OCI-M2 (cell line): ENCODE results near the gene HOXA1.

ENCODE experiments used
- DNase-seq: peaks from one replicate; lab custom pipeline; 2025; ENCODE audit not compliant: unreplicated experiment; lab: John Stamatoyannopoulos, UW

The HOXA1 gene

DNA sequence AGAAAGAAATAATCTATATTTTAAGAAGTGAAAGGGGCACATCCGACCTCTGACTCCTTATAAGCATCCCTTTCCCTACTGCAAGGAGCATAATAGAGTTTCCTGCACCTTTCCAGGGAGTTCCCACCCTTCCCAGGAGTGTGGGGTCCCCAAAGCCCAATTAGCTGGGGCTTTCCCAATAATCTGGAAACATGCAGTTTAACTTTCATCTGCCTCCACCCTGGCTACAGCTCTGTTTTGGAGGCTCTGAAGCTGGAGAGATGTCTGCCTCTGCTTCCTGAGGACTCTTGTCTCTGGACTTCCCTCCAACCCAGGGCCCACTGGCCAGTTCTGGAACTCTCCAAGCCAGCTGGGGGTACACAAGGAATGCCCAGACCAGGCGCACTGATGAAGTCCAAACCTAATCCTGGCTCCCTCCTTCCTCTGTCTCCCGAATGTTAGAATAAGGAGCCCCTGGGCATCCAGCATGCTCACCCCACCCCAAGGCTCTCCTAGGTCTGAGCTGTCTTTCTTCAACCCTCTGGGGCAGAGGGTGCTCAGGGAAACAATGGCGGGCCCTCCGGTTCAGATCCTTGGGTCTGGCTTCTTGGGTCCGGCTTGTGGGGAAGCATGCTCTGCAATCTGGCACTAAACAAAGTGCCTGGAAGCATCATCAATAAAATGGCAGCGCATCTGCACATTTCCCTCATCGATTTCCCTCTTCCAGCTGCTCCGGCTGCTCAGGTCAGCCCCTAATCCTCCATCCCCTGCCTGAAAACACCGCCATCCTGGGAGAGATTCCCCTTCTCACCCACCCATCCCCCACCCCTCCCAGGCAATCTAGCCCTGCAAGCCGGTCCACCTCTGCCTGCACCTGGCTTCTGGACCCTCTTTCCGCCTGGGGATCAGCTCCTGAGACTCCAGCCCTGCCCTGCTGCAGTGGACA, 21.4 kb upstream of the HOXA1 start:
- no peak for DNase-seq

GRCh38 chr7:27116031-27116961, 20.5 kb upstream of the HOXA1 start:
- no peak for DNase-seq

GRCh38 chr7:27115221-27116026, 19.6 kb upstream of the HOXA1 start:
- no peak for DNase-seq

- no peak for DNase-seq
Observed at GRCh38 chr7:27114881-27115220, 19.1 kb upstream of the HOXA1 start.

DNA sequence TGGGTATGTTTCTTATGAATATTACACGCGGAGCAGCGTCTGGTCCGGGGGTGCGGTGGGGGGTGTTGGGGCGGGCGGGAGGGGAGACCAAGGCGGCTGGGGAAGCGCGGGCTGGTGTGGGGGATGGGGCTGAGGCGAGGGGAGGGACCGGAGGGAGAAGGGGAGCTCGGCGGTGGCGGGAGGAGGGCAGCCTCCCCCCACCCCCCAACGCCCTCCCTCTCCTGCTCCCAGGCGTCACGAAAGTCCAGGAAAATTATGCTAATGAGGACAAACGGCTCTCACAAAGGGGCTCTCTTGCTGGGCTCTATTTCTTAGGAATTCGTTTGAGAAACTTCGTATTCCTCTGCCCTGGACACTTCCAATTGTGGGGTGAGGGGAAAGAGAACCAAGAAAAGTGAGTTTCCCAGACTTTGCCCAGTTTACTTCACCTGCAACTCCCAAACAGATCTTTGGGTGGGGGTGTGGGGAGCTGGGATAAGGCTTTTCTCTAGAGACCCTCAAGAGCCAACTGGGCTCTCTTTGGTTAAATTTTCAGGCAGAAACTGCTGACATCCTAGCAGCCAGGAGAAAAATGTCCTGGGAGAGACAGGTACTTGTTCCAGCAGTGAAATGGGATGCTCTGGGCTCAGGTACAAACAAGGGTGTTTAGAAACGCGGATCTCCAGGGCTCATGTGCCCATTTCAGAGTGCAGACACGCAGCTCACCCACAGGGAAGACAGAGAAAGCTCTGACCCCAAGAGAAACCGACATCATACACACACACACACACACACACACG, 18.4 kb upstream of the HOXA1 start:
- DNase-seq: no peak

GRCh38 chr7:27112955-27113949, 17.5 kb upstream of the HOXA1 start:
- DNase-seq: no peak

DNA sequence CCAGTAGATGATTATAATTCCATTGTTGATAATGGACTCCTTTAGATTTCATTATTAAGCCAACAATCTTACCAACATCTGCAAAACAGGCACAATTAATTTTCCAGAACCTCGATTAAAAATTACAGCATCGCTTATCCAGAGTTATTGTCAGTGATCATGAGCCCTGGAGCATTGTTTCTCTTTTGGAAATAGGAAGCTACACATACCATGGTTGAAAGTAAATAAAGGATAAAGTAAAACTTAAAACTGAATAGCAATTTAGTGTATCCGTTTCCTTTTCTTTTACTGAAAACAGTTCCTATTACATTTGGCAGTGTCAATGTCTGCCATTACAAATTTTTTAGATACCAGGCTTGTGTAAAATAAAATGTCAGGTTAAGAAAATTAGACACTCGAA, 16.6 kb upstream of the HOXA1 start:
- no peak for DNase-seq

GRCh38 chr7:27111751-27112277, 16.0 kb upstream of the HOXA1 start:
- DNase-seq: no peak

DNA sequence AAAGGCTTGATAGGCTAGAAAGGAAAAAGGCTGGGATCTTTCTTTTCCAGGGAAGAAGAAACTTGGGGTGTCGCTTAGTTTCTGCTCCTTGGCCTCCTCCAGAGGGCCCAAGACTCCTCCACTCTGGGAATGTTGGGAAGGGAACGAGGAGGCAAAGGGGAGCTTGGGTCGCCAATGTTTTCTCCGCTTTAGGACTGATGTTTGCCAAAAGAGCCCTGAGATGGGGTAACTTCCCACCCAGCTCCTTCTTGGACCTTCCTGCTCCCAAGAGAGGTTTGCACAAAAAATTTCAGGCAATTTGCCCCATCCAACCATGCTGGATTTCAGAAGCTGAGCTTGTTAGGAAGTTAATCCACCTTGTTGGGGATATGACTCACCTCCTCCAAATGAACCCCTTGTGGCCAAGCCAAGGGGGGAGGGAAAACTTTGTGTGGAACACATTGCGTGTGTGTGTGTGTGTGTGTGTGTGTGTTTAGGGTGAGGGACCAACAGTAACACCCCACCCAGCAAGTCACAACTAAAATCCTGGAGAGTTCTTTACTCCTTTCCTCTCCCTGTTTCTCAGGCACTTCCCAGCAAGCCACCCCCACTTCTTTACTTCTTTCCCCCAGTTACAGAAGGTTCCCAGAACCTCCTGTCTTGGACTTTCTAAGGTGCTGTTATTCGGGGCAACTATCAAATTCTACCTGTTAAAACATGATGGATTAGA, 15.4 kb upstream of the HOXA1 start:
- no peak for DNase-seq

GRCh38 chr7:27110186-27111031, 14.6 kb upstream of the HOXA1 start:
- DNase-seq: no peak

GRCh38 chr7:27109466-27110185, 13.8 kb upstream of the HOXA1 start:
- no peak for DNase-seq

DNA sequence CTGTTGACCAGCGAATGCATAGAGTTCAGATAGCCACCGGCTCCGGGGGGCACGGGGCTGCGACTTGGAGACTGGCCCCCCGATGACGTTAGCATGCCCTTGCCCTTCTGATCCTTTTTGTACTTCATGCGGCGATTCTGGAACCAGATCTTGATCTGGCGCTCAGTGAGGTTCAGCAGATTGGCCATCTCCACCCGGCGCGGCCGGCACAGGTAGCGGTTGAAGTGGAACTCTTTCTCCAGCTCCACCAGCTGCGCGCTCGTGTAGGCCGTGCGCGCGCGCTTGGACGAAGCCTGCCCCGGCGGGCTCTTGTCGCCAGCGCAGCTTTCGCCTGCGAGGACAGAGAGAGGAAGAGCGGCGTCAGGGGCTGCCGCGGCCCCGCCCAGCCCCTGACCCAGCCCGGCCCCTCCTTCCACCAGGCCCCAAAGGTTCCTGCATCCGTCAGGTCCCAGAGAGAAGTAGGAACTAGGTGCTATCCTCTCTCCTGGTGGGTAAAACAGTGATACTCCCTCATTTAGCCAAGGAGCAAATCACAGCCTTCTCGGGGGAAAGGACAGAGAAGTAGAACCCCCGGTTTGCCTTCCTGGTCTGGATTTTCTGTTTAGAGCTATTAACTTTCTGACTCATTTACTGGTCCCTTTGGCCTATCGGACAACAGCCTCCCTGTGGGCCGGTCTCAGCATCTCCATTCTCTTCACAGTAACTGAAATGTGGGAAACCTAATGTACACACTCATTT, 12.8 kb upstream of the HOXA1 start:
- no peak for DNase-seq

- no peak for DNase-seq
Observed at GRCh38 chr7:27107391-27108381, 11.9 kb upstream of the HOXA1 start.

DNA sequence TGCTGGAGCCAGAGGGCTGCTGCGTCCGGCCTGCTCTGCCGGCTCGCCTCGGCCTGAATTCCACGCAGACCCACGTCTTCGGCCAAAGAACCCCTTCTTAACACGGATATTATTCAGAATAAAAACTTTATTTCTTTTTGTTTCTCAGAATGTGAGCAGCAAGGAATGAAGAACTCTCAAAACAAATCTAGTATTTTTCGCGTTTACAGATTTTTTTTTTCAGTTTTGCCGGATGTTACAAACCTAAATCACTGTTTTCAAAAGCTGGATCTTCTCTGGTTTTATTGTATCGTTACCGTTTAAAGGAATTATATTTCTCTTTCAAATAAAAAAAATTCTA, 11.1 kb upstream of the HOXA1 start:
- DNase-seq: no peak
